Measurements from ENCODE around the gene SLC7A5. TPM values are rescaled to one million over a fixed set of nuclear protein-coding genes. Genes with fewer than 3 reads are reported as not detected.
A peak's percentile ranks its signal among the peaks of the same experiment; 100 is the strongest.

SLC7A5 gene
- total and polyA plus RNA-seq, 2 of the 13 experiments (the other 11 are each of a cell fraction or from before 2014, with no cell fraction given), result 79.6 to 155 TPM

- TF ChIP-seq, protein P1, sequence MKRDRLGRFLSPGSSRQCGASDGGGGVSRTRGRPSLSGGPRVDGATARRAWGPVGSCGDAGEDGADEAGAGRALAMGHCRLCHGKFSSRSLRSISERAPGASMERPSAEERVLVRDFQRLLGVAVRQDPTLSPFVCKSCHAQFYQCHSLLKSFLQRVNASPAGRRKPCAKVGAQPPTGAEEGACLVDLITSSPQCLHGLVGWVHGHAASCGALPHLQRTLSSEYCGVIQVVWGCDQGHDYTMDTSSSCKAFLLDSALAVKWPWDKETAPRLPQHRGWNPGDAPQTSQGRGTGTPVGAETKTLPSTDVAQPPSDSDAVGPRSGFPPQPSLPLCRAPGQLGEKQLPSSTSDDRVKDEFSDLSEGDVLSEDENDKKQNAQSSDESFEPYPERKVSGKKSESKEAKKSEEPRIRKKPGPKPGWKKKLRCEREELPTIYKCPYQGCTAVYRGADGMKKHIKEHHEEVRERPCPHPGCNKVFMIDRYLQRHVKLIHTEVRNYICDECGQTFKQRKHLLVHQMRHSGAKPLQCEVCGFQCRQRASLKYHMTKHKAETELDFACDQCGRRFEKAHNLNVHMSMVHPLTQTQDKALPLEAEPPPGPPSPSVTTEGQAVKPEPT (CRISPR knock-in tag; IDR thresholded peaks at IDR 0.05; ENCODE audit: low read depth), result no peak
- no peak for TF ChIP-seq ZNF710 (CRISPR knock-in tag; IDR thresholded peaks at IDR 0.05; ENCODE audit: borderline replicate concordance)
- no peak for TF ChIP-seq ZNF430 (CRISPR knock-in tag; IDR thresholded peaks at IDR 0.05)
- peak; percentile 85; the same call in 1 of the 2 replicates for TF ChIP-seq ZBTB42 (CRISPR knock-in tag; IDR thresholded peaks at IDR 0.05)
- no peak for TF ChIP-seq MED13 (CRISPR knock-in tag; IDR thresholded peaks at IDR 0.05)
- no peak for TF ChIP-seq CEBPG (CRISPR knock-in tag; IDR thresholded peaks at IDR 0.05)
- no peak for TF ChIP-seq TAF1 (CRISPR knock-in tag; IDR thresholded peaks at IDR 0.05)
- TF ChIP-seq AGO1 (IDR thresholded peaks at IDR 0.05; ENCODE audit: low read depth, low read length, poor library complexity, severe bottlenecking), result peak; percentile 9
- peak; percentile 20; the same call in 1 of the 2 replicates for TF ChIP-seq GABPB1 (CRISPR knock-in tag; IDR thresholded peaks at IDR 0.05)
- TF ChIP-seq CBX2 (IDR thresholded peaks at IDR 0.05; ENCODE audit: low read depth, low read length), result no peak
- no peak for TF ChIP-seq CBX2 (CRISPR knock-in tag; IDR thresholded peaks at IDR 0.05; ENCODE audit: low read depth)
- TF ChIP-seq TEAD3 (CRISPR knock-in tag; optimal IDR thresholded peaks at IDR 0.05; ENCODE audit: borderline replicate concordance), result no peak
- TF ChIP-seq, protein P2, sequence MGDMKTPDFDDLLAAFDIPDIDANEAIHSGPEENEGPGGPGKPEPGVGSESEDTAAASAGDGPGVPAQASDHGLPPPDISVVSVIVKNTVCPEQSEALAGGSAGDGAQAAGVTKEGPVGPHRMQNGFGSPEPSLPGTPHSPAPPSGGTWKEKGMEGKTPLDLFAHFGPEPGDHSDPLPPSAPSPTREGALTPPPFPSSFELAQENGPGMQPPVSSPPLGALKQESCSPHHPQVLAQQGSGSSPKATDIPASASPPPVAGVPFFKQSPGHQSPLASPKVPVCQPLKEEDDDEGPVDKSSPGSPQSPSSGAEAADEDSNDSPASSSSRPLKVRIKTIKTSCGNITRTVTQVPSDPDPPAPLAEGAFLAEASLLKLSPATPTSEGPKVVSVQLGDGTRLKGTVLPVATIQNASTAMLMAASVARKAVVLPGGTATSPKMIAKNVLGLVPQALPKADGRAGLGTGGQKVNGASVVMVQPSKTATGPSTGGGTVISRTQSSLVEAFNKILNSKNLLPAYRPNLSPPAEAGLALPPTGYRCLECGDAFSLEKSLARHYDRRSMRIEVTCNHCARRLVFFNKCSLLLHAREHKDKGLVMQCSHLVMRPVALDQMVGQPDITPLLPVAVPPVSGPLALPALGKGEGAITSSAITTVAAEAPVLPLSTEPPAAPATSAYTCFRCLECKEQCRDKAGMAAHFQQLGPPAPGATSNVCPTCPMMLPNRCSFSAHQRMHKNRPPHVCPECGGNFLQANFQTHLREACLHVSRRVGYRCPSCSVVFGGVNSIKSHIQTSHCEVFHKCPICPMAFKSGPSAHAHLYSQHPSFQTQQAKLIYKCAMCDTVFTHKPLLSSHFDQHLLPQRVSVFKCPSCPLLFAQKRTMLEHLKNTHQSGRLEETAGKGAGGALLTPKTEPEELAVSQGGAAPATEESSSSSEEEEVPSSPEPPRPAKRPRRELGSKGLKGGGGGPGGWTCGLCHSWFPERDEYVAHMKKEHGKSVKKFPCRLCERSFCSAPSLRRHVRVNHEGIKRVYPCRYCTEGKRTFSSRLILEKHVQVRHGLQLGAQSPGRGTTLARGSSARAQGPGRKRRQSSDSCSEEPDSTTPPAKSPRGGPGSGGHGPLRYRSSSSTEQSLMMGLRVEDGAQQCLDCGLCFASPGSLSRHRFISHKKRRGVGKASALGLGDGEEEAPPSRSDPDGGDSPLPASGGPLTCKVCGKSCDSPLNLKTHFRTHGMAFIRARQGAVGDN (CRISPR knock-in tag; IDR thresholded peaks at IDR 0.05), result no peak
- TF ChIP-seq ZNF441 (CRISPR knock-in tag; IDR thresholded peaks at IDR 0.05; ENCODE audit: borderline replicate concordance), result no peak
- TF ChIP-seq, protein P3, sequence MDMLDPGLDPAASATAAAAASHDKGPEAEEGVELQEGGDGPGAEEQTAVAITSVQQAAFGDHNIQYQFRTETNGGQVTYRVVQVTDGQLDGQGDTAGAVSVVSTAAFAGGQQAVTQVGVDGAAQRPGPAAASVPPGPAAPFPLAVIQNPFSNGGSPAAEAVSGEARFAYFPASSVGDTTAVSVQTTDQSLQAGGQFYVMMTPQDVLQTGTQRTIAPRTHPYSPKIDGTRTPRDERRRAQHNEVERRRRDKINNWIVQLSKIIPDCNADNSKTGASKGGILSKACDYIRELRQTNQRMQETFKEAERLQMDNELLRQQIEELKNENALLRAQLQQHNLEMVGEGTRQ (IDR thresholded peaks at IDR 0.05; ENCODE audit: low read depth, low read length), result no peak
- TF ChIP-seq, protein P3 (CRISPR knock-in tag; IDR thresholded peaks at IDR 0.05; ENCODE audit: borderline replicate concordance), result no peak
- no peak for TF ChIP-seq CAMTA2 (CRISPR knock-in tag; IDR thresholded peaks at IDR 0.05; ENCODE audit: borderline replicate concordance)
- no peak for TF ChIP-seq ARNTL (CRISPR knock-in tag; IDR thresholded peaks at IDR 0.05)
- TF ChIP-seq SMC3 (IDR thresholded peaks at IDR 0.05; ENCODE audit: low read length), result no peak
These were observed 22.4 kb downstream of the SLC7A5 start (continued) for GRCh38 chr16:87846705-87847466.
